GOT3 (cell line): Measurements from ENCODE around the gene HAPLN1.

Experiments
- DNase-seq: peaks from one replicate; lab custom pipeline; 2025; ENCODE audit warnings: mixed read lengths; lab: John Stamatoyannopoulos, UW

The HAPLN1 gene

GRCh38 chr5:83718195-83718825 lies 2.3 kb downstream of the HAPLN1 start:
- no peak for DNase-seq

- DNase-seq, result no peak
These were observed 5.2 kb downstream of the HAPLN1 start for GRCh38 chr5:83715236-83716065.

- no peak for DNase-seq
These were observed 5.8 kb downstream of the HAPLN1 start for GRCh38 chr5:83714810-83715209.

GRCh38 chr5:83711982-83712601 lies 8.6 kb downstream of the HAPLN1 start:
- DNase-seq, result no peak

GRCh38 chr5:83709973-83710372 lies 10.7 kb downstream of the HAPLN1 start:
- DNase-seq, result no peak

- no peak for DNase-seq
These were observed 12.5 kb downstream of the HAPLN1 start for GRCh38 chr5:83708170-83708569.

- no peak for DNase-seq
These were observed 17.6 kb downstream of the HAPLN1 start for GRCh38 chr5:83703059-83703458.

GRCh38 chr5:83701886-83702285 lies 18.8 kb downstream of the HAPLN1 start:
- DNase-seq, result no peak

GRCh38 chr5:83689881-83690280 lies 30.8 kb downstream of the HAPLN1 start:
- no peak for DNase-seq

GRCh38 chr5:83688281-83688680 lies 32.4 kb downstream of the HAPLN1 start:
- no peak for DNase-seq

- no peak for DNase-seq
These were observed 33.5 kb downstream of the HAPLN1 start for GRCh38 chr5:83687124-83687619.

GRCh38 chr5:83686251-83686650 lies 34.4 kb downstream of the HAPLN1 start:
- DNase-seq, result no peak

GRCh38 chr5:83683836-83684235 lies 36.8 kb downstream of the HAPLN1 start:
- no peak for DNase-seq

- DNase-seq, result no peak
These were observed 48.0 kb downstream of the HAPLN1 start for GRCh38 chr5:83672646-83673045.

GRCh38 chr5:83672158-83672557 lies 48.5 kb downstream of the HAPLN1 start:
- no peak for DNase-seq

- no peak for DNase-seq
These were observed 55.0 kb downstream of the HAPLN1 start for GRCh38 chr5:83665631-83666030.

GRCh38 chr5:83662558-83662957 lies 58.1 kb downstream of the HAPLN1 start:
- no peak for DNase-seq

GRCh38 chr5:83657807-83658525 lies 62.7 kb downstream of the HAPLN1 start:
- no peak for DNase-seq

- no peak for DNase-seq
These were observed 66.1 kb downstream of the HAPLN1 start for GRCh38 chr5:83654427-83654994.

GRCh38 chr5:83653669-83654068 lies 67.0 kb downstream of the HAPLN1 start:
- no peak for DNase-seq

- DNase-seq, result no peak
These were observed 74.7 kb downstream of the HAPLN1 start for GRCh38 chr5:83645936-83646335.

GRCh38 chr5:83644301-83644700 lies 76.4 kb downstream of the HAPLN1 start:
- DNase-seq, result no peak
